ENCODE results near the gene EYS. TPM values are rescaled to one million over a fixed set of nuclear protein-coding genes. Genes with fewer than 3 reads are reported as not detected.

The EYS gene
- total RNA-seq, 2 donors from 2014 or later, result not detected

- TF ChIP-seq, protein P1, sequence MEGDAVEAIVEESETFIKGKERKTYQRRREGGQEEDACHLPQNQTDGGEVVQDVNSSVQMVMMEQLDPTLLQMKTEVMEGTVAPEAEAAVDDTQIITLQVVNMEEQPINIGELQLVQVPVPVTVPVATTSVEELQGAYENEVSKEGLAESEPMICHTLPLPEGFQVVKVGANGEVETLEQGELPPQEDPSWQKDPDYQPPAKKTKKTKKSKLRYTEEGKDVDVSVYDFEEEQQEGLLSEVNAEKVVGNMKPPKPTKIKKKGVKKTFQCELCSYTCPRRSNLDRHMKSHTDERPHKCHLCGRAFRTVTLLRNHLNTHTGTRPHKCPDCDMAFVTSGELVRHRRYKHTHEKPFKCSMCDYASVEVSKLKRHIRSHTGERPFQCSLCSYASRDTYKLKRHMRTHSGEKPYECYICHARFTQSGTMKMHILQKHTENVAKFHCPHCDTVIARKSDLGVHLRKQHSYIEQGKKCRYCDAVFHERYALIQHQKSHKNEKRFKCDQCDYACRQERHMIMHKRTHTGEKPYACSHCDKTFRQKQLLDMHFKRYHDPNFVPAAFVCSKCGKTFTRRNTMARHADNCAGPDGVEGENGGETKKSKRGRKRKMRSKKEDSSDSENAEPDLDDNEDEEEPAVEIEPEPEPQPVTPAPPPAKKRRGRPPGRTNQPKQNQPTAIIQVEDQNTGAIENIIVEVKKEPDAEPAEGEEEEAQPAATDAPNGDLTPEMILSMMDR (IDR thresholded peaks at IDR 0.05), result no peak
- no peaks in the 10 kb centered on the region for H3K4me1 ChIP-seq (ENCODE audit: control insufficient read depth in 1 of 2, low read depth in 2 of 2)
- no peak overlapping the region for H3K27ac ChIP-seq
- H3K27me3 ChIP-seq (replicated peaks; ENCODE audit: insufficient read depth), result no peaks in the 10 kb centered on the region
- no peaks in the 10 kb centered on the region for H3K36me3 ChIP-seq
- H3K9me3 ChIP-seq, result no peaks in the 10 kb centered on the region
- no peak overlapping the region for H3K4me3 ChIP-seq
- DNase-seq (ENCODE audit: low spot score) (no peak), ATAC-seq (ENCODE audit: insufficient number of reproducible peaks, low FRiP score, low read depth) (no peak)
These were observed 1918.5 kb downstream of the EYS start for GRCh38 chr6:63788569-63788968.

GRCh38 chr6:63787021-63787420 lies 1920.0 kb downstream of the EYS start:
- H3K27ac ChIP-seq, result no peak overlapping the region
- no peaks in the 10 kb centered on the region for H3K36me3 ChIP-seq
- DNase-seq (ENCODE audit: low spot score) (no peak), ATAC-seq (ENCODE audit: insufficient number of reproducible peaks, low FRiP score, low read depth) (no peak)
- H3K9me3 ChIP-seq, result no peaks in the 10 kb centered on the region
- H3K4me1 ChIP-seq (ENCODE audit: control insufficient read depth in 1 of 2, low read depth in 2 of 2), result no peaks in the 10 kb centered on the region
- TF ChIP-seq, protein P1 (IDR thresholded peaks at IDR 0.05), result no peak
- no peak overlapping the region for H3K4me3 ChIP-seq
- no peaks in the 10 kb centered on the region for H3K27me3 ChIP-seq (replicated peaks; ENCODE audit: insufficient read depth)

- Histone ChIP-seq H3K4me3 (no peak overlapping the region), H3K4me1 (ENCODE audit: control insufficient read depth in 1 of 2, low read depth in 2 of 2) (no peaks in the 10 kb centered on the region), H3K36me3 (no peaks in the 10 kb centered on the region), H3K27ac (no peak overlapping the region), H3K9me3 (no peaks in the 10 kb centered on the region), H3K27me3 (replicated peaks; ENCODE audit: insufficient read depth) (no peaks in the 10 kb centered on the region)
- TF ChIP-seq, protein P1 (IDR thresholded peaks at IDR 0.05), result no peak
- DNase-seq (ENCODE audit: low spot score), result no peak
- no peak for ATAC-seq (ENCODE audit: insufficient number of reproducible peaks, low FRiP score, low read depth)
These were observed 1922.0 kb downstream of the EYS start for GRCh38 chr6:63785006-63785405.

DNA sequence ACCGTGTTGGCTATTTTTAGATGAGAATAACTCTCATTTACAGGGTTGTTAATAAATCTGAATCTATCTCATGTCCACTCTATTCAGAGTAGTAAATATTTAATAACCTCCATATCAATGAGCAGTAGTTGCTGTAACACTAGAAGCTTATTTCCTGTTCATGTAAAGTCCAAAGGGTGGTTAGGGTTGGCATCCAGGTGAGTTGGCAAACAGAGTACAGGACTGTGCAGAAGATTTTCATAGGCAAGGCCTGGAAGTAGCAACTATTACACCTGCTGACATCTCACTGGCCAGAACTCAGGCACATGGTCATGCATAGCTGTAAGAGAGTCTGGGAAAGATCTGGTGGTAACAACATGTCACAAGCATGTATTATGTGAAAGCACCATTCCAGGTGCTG lies 1923.9 kb downstream of the EYS start:
- TF ChIP-seq, protein P1 (IDR thresholded peaks at IDR 0.05), result no peak
- Histone ChIP-seq H3K4me3 (no peak overlapping the region), H3K36me3 (no peaks in the 10 kb centered on the region), H3K4me1 (ENCODE audit: control insufficient read depth in 1 of 2, low read depth in 2 of 2) (no peaks in the 10 kb centered on the region), H3K9me3 (no peaks in the 10 kb centered on the region), H3K27me3 (replicated peaks; ENCODE audit: insufficient read depth) (no peaks in the 10 kb centered on the region), H3K27ac (no peak overlapping the region)
- ATAC-seq (ENCODE audit: insufficient number of reproducible peaks, low FRiP score, low read depth) (no peak), DNase-seq (ENCODE audit: low spot score) (no peak)

DNA sequence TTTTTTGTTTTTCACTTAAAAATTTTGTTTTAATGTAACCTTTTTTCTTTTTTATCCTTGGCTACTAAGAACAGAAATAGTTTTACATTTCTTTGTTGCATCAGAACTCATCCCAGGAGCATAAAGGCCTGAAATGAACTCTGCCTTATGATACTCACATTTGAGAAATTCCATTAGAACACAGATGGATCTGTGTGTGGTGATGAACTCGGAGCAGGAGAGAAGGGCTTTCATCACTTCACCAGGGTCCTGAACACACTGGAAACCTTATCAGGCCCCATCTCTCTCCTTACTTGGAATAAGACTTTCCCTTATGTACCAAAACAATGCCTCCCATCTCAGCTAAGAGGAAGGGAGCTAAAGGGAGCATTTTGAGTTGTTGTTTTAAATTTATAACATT lies 1932.1 kb downstream of the EYS start:
- Histone ChIP-seq H3K27ac (no peak overlapping the region), H3K4me1 (ENCODE audit: control insufficient read depth in 1 of 2, low read depth in 2 of 2) (no peaks in the 10 kb centered on the region), H3K36me3 (no peaks in the 10 kb centered on the region), H3K9me3 (no peaks in the 10 kb centered on the region), H3K27me3 (replicated peaks; ENCODE audit: insufficient read depth) (no peaks in the 10 kb centered on the region), H3K4me3 (no peak overlapping the region)
- ATAC-seq (ENCODE audit: insufficient number of reproducible peaks, low FRiP score, low read depth) (no peak), DNase-seq (ENCODE audit: low spot score) (no peak)
- TF ChIP-seq, protein P1 (IDR thresholded peaks at IDR 0.05), result no peak

Measured in thoracic aorta (tissue), 2 donors.